HepG2 (cell line): Measurements from ENCODE around the gene ADRM1. TPM values are rescaled to one million over a fixed set of nuclear protein-coding genes. Genes with fewer than 3 reads are reported as not detected.

ENCODE experiments used
- ATAD3A ChIP-seq: sonication (generic); formaldehyde crosslinking; IDR thresholded peaks from 2 replicates; pipeline ENCODE4 v1.4.0; 2020; ENCODE audit warnings: missing genetic modification reagents
- CBX1 ChIP-seq: IDR thresholded peaks from one replicate; pipeline ENCODE4 v1.6.1; 2016; ENCODE audit warnings: antibody characterized with exemption, low read depth
- HNRNPUL1 ChIP-seq: fragments of 200-400 bp; formaldehyde crosslinking; IDR thresholded peaks from 2 replicates; pipeline ENCODE4 v1.6.1; 2017; ENCODE audit warnings: low read depth, mild to moderate bottlenecking, low read length, moderate library complexity
- IKZF4 ChIP-seq: sonication (generic); formaldehyde crosslinking; IDR thresholded peaks from 2 replicates; pipeline ENCODE4 v1.5.1; 2020; ENCODE audit warnings: borderline replicate concordance, mild to moderate bottlenecking, low read depth, missing genetic modification reagents; ENCODE audit errors: not compliant biosample characterization
- JUNB ChIP-seq: sonication (generic); formaldehyde crosslinking; IDR thresholded peaks from 2 replicates; pipeline ENCODE4 v1.8.0; 2022; ENCODE audit warnings: missing genetic modification reagents, mild to moderate bottlenecking, borderline replicate concordance
- PCBP1 ChIP-seq: fragments of 200-400 bp; formaldehyde crosslinking; IDR thresholded peaks from 2 replicates; pipeline ENCODE4 v1.6.1; 2017; ENCODE audit warnings: mild to moderate bottlenecking, low read depth, low read length, borderline replicate concordance
- PHF8 ChIP-seq: sonication (generic); formaldehyde crosslinking; IDR thresholded peaks from 2 replicates; pipeline ENCODE4 v1.5.0; 2020; ENCODE audit warnings: missing genetic modification reagents
- RARA ChIP-seq: IDR thresholded peaks from 2 replicates; pipeline ENCODE4 v1.6.1; 2016; ENCODE audit warnings: missing genetic modification reagents, missing compliant biosample characterization
- RFXANK ChIP-seq: IDR thresholded peaks from 2 replicates; pipeline ENCODE4 v1.6.1; 2016
- STAT5B ChIP-seq: sonication (generic); formaldehyde crosslinking; IDR thresholded peaks from 2 replicates; pipeline ENCODE4 v1.4.0; 2020; ENCODE audit warnings: missing genetic modification reagents
- ZBTB7A ChIP-seq: sonication (generic); formaldehyde crosslinking; IDR thresholded peaks from 2 replicates; pipeline ENCODE4 v1.8.0; 2022; ENCODE audit warnings: mild to moderate bottlenecking, missing genetic modification reagents
- ZMYM3 ChIP-seq: sonication (generic); formaldehyde crosslinking; IDR thresholded peaks from 2 replicates; pipeline ENCODE4 v1.5.1; 2020; ENCODE audit warnings: mild to moderate bottlenecking, missing genetic modification reagents
- ZNF530 ChIP-seq: sonication (generic); formaldehyde crosslinking; IDR thresholded peaks from 2 replicates; pipeline ENCODE4 v1.5.0; 2020; ENCODE audit warnings: low read depth, mild to moderate bottlenecking, missing genetic modification reagents
- ZNF556 ChIP-seq: sonication (generic); formaldehyde crosslinking; IDR thresholded peaks from 2 replicates; pipeline ENCODE4 v1.4.0; 2020; ENCODE audit warnings: mild to moderate bottlenecking, missing genetic modification reagents, borderline replicate concordance
- ZNF589 ChIP-seq: sonication (generic); formaldehyde crosslinking; conservative IDR thresholded peaks from 2 replicates; pipeline ENCODE4 v1.8.0; 2022; ENCODE audit warnings: mild to moderate bottlenecking, moderate library complexity, missing genetic modification reagents
- ZNF607 ChIP-seq: sonication (generic); formaldehyde crosslinking; IDR thresholded peaks from 2 replicates; pipeline ENCODE4 v1.5.1; 2020; ENCODE audit warnings: missing genetic modification reagents, mild to moderate bottlenecking, borderline replicate concordance
- ZNF629 ChIP-seq: sonication (generic); formaldehyde crosslinking; conservative IDR thresholded peaks from 2 replicates; pipeline ENCODE4 v1.5.0; 2020; ENCODE audit warnings: missing genetic modification reagents
- ZNF816 ChIP-seq: sonication (generic); formaldehyde crosslinking; IDR thresholded peaks from 2 replicates; pipeline ENCODE4 v1.8.0; 2022; ENCODE audit warnings: missing genetic modification reagents, mild to moderate bottlenecking, borderline replicate concordance
- polyA plus RNA-seq, 8 experiments: library from polyadenylated mRNA; depleted of rRNA in 3 of 8; stranded (reverse) in 7 of 8; unstranded in 1 of 8; fragments of >200 nt; fragmentation: Illumina TruSeq in 4 of 8; extraction: Trizol in 4 of 8; gene quantifications; 2 replicates each; pipeline versions ENCODE4 v1.2.1 to v1.2.3, GENCODE V29; 2011 to 2016; ENCODE audit warnings: low read depth in 4 of 8, missing spikeins in 1 of 8, mixed read lengths in 1 of 8; ENCODE audit not compliant: insufficient read depth in 1 of 8
- total RNA-seq, 5 experiments: library from RNA; depleted of rRNA; stranded (reverse); fragments of >200 nt; fragmentation: Illumina TruSeq; extraction: Trizol; gene quantifications; 2 replicates each; pipeline ENCODE4 v1.2.3, GENCODE V29; 2016; ENCODE audit warnings: low read depth in 1 of 5
- TF ChIP-seq, protein P1 (sequence below): sonication (generic); formaldehyde crosslinking; IDR thresholded peaks from 2 replicates; pipeline ENCODE4 v1.5.0; 2020; ENCODE audit warnings: mild to moderate bottlenecking, missing genetic modification reagents
- TF ChIP-seq, protein P2 (sequence below): IDR thresholded peaks from 2 replicates; pipeline ENCODE4 v1.6.1; 2016; ENCODE audit warnings: missing compliant biosample characterization, missing genetic modification reagents, borderline replicate concordance
- TF ChIP-seq, protein P3 (sequence below): sonication (generic); formaldehyde crosslinking; IDR thresholded peaks from 2 replicates; pipeline ENCODE4 v1.8.1; 2022; ENCODE audit warnings: mild to moderate bottlenecking, missing genetic modification reagents
- TF ChIP-seq, protein P4 (sequence below): sonication (generic); formaldehyde crosslinking; IDR thresholded peaks from 2 replicates; pipeline ENCODE4 v1.8.1; 2023; ENCODE audit warnings: mild to moderate bottlenecking, moderate library complexity, missing genetic modification reagents
- TF ChIP-seq, protein P5 (sequence below): sonication (generic); formaldehyde crosslinking; IDR thresholded peaks from 2 replicates; pipeline ENCODE4 v1.8.0; 2022; ENCODE audit warnings: mild to moderate bottlenecking, missing genetic modification reagents; ENCODE audit not compliant: insufficient replicate concordance

The ADRM1 gene
- total and polyA plus RNA-seq, 2 of the 13 experiments (the other 11 are each of a cell fraction or from before 2014, with no cell fraction given), result 92.9 to 154 TPM

DNA sequence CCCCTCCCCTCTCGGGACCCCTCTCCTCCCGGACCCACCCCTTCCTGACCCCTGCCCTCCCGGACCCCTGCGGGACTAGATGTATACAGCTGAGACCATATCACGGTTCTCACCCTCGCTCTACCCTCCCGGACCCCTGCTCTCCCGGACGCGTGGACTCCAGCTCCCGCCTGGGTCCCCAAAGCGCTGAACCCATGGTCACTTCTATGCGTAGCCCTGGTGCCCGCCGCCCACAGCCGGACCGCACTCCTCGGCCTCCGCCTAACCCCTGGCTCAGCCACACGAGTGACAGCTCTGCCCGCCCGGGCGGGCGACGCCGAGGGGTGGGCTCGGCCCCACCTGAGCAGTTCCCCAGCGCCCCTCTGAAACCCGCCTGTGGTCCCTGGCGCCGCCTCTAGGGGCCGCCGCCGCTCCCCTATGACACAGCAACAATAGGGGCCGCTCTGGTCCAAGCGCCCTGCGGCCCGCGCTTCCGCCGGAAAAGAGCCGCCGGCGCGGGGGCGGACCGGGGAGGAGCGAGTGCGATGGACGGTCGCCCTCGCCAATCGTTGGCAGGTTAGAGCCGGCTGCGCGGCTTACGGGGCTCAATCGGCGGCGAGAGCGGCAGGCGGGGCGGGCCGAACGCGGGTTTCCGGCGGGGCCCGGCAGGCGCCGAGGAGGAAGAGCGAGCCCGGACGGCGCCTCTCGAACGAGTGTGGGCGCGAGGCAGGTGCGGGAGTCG, at the start of gene ADRM1 (continued):
- TF ChIP-seq, protein P1, sequence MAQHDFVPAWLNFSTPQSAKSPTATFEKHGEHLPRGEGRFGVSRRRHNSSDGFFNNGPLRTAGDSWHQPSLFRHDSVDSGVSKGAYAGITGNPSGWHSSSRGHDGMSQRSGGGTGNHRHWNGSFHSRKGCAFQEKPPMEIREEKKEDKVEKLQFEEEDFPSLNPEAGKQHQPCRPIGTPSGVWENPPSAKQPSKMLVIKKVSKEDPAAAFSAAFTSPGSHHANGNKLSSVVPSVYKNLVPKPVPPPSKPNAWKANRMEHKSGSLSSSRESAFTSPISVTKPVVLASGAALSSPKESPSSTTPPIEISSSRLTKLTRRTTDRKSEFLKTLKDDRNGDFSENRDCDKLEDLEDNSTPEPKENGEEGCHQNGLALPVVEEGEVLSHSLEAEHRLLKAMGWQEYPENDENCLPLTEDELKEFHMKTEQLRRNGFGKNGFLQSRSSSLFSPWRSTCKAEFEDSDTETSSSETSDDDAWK (CRISPR knock-in tag), result no peak
- TF ChIP-seq ZNF556 (CRISPR knock-in tag), result no peak; the same call in 1 of the 2 replicates
- TF ChIP-seq, protein P2, sequence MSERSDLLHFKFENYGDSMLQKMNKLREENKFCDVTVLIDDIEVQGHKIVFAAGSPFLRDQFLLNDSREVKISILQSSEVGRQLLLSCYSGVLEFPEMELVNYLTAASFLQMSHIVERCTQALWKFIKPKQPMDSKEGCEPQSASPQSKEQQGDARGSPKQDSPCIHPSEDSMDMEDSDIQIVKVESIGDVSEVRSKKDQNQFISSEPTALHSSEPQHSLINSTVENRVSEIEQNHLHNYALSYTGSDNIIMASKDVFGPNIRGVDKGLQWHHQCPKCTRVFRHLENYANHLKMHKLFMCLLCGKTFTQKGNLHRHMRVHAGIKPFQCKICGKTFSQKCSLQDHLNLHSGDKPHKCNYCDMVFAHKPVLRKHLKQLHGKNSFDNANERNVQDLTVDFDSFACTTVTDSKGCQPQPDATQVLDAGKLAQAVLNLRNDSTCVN (CRISPR knock-in tag), result peak; percentile 70; the same call in 1 of the 2 replicates
- TF ChIP-seq, protein P3, sequence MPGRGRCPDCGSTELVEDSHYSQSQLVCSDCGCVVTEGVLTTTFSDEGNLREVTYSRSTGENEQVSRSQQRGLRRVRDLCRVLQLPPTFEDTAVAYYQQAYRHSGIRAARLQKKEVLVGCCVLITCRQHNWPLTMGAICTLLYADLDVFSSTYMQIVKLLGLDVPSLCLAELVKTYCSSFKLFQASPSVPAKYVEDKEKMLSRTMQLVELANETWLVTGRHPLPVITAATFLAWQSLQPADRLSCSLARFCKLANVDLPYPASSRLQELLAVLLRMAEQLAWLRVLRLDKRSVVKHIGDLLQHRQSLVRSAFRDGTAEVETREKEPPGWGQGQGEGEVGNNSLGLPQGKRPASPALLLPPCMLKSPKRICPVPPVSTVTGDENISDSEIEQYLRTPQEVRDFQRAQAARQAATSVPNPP (CRISPR knock-in tag), result 0 out of 2 replicates have a peak, but pooled peaks have one; percentile 9
- no peak for TF ChIP-seq RFXANK
- TF ChIP-seq HNRNPUL1, result peak; percentile 83; the same call in 1 of the 2 replicates
- TF ChIP-seq ZNF629, result peak; percentile 34; the same call in 1 of the 2 replicates
- TF ChIP-seq JUNB (CRISPR knock-in tag), result no peak
- TF ChIP-seq RARA, result no peak; the same call in 1 of the 2 replicates
- TF ChIP-seq ZNF816 (CRISPR knock-in tag), result no peak; the same call in 1 of the 2 replicates
- no peak for TF ChIP-seq IKZF4
- 0 out of 2 replicates have a peak, but pooled peaks have one; percentile 58 for TF ChIP-seq STAT5B
- TF ChIP-seq, protein P4, sequence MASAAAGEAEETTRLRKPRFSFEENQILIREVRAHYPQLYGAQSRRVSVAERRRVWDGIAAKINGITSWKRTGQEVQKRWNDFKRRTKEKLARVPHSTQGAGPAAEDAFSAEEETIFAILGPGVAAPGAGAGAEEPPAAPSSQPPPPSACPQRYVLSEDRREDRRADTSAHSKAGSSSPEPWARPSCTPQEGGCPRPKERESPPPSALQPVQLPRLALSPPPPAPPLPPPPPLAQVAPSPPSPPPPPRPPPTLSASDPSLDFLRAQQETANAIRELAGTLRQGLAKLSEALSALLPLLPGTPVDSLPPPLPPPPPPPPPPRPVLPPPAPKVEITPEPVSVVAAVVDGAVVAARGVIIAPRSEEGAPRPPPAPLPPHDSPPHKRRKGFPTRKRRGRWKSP, result no peak; the same call in 1 of the 2 replicates
- TF ChIP-seq, protein P5, sequence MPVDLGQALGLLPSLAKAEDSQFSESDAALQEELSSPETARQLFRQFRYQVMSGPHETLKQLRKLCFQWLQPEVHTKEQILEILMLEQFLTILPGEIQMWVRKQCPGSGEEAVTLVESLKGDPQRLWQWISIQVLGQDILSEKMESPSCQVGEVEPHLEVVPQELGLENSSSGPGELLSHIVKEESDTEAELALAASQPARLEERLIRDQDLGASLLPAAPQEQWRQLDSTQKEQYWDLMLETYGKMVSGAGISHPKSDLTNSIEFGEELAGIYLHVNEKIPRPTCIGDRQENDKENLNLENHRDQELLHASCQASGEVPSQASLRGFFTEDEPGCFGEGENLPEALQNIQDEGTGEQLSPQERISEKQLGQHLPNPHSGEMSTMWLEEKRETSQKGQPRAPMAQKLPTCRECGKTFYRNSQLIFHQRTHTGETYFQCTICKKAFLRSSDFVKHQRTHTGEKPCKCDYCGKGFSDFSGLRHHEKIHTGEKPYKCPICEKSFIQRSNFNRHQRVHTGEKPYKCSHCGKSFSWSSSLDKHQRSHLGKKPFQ, result no peak
- 0 out of 2 replicates have a peak, but pooled peaks have one; percentile 15 for TF ChIP-seq ZNF589 (CRISPR knock-in tag)
- peak; percentile 50; the same call in 1 of the 2 replicates for TF ChIP-seq ZNF607 (CRISPR knock-in tag)
- peak; percentile 74 for TF ChIP-seq PHF8
- TF ChIP-seq PCBP1, result peak; percentile 66; the same call in 1 of the 2 replicates
- TF ChIP-seq ZNF530 (CRISPR knock-in tag), result no peak
- TF ChIP-seq ATAD3A (CRISPR knock-in tag), result no peak
- TF ChIP-seq CBX1, result peak; percentile 79
- TF ChIP-seq ZBTB7A (CRISPR knock-in tag), result peak; percentile 85; the same call in 1 of the 2 replicates
- no peak for TF ChIP-seq ZMYM3
